HS-27A (cell line): ENCODE data around the gene IP6K2.
"Not testable (repeated sequence)": the region's sequence is repeated elsewhere in the genome, so short reads cannot be mapped to it uniquely, and the experiment has no call there.

Experiments
- DNase-seq: peaks from one replicate; pipeline ENCODE4 v3.0.0-alpha.2; 2012; ENCODE audit warnings: low read depth, missing footprints

The IP6K2 gene

DNA sequence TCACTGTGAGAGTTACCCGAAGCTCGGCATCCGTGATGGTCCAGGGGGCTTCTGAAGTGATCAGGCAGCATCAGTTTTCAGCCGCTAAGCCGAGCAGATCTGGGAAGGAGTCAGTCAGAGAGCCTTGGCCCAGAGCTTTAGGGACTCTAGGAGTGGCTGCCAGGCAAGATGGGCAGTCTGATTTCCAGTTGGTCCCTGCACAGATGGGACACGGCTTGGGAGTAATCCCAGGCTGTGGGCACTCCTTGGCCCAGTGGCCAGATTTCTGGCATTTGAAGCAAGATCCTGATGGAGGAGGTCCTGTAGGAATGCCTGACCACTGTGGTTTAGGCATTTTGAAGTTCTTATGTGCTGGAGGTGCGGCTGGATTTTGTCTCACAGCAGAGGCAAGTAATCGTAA lies 10.5 kb upstream of the IP6K2 start:
- no peak for DNase-seq

DNA sequence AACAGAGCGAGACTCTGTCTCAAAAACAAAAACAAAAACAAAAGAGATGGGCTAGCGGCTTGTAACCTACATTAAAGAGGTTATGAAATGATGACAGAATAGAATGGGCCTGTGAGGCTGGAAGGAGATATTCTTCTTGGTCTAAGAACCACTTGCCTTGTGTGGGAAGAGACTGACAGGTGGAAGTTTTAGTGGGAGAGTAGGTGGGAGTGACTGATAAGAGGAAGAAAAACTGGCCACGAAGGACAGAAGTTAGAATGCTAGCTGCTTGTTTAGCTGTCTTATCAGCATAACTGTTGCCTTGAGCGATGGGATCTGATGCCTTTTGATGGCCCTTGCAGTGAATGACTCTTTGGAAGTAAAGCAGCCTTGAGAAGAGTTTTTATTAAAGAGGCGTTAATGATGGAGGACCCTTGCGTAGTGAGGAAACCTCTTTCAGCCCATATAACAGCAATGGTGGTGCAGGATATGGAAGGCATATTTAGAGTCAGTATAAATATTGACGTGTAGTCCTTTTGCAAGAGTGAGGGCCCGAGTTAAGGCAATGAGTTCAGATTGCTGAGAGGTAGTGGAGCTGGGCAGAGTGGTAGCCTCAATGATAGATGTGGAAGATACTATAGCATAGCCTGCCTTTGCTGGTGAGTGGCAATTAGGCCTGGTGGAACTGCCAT lies 8.3 kb upstream of the IP6K2 start:
- not testable (repeated sequence) for DNase-seq

DNA sequence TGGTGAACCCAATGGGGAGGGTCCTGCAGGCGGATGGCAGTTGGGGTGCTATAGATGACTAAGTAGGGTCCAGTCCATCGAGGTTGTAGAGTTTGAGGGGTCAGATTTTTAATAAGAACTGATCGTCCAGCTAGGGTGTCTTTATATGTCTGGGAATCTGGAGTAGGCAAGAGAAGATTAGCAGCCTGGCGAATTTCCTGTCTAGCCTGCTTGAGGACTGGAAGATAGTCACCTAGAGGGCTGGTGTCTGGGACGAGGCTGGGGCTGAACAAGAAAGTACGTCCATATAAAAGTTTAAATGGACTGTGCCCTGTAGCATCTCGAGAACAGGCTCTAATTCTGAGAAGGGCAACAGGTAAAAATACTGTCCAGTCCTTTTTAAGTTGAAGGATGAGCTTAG lies 6.7 kb upstream of the IP6K2 start:
- no peak for DNase-seq

DNA sequence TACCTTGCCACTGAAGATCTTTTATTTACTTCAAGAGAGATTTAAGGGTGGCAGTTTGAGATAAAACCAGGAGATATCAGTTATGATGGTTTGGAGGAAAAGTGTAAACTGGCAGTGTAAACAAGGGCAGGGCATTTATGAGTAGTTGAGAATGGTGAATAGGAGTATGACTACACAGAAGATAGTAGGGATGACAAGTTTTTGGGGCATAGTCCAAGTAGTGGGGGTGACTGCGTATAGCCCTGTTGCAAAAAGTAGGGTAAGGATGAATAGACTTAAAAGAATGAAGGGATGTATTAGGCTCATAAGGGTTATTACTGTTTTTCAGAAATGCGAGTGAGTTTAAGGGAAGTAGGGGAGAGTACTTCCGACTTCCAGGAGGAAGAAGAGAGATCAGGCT lies 6.3 kb upstream of the IP6K2 start:
- not testable (repeated sequence) for DNase-seq

DNA sequence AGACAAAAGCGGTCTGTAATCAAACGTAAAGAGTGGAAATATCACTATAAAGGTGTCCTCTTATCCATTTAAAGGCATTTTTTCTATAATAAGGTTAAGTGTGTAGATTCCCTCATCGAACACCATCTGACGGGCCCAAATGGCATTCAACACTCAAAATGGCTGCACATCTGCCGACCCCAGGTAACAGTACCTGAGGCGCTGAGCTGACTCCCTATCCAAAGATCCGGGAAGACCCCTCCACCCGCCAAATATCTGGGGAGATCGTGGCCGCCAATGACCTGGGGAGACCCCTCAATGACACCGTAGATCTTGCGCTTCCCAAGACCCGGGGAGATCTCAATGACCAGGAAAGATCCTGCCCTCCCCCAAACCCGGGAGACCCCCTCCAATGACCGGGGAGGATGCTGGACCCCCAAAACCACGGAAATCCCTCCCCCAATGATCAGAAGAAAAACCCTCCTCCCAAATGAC lies 476 bp downstream of the IP6K2 start:
- no peak for DNase-seq

DNA sequence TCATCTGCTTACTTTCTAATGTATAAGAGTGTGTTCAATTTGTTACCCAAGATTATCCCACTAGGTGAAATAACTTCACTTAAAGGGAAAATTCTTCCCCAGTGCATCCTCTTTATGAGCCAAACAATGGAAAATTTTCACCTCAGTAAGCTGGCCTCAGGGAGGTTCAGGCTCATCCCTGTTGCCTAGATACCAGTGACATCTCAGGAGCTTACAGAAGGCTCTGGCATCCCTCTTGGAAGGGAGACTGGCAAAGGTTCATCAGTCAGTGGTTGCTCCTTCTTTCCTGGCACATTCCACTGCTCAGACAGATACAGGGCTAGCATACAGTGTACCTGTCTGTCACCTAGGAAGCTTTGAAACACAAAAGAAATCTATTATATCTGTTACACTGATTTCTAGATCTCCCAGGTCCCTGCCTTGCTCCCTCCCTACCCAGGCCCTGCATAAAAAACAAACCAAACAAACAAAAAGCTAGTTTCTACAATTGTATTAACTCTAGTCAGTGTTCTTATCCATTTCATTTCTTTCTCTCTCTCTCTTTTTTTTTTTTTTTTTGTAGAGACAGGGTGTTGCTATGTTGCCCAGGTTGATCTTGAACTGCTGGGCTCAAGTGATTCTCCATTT lies 1.7 kb downstream of the IP6K2 start:
- no peak for DNase-seq

DNA sequence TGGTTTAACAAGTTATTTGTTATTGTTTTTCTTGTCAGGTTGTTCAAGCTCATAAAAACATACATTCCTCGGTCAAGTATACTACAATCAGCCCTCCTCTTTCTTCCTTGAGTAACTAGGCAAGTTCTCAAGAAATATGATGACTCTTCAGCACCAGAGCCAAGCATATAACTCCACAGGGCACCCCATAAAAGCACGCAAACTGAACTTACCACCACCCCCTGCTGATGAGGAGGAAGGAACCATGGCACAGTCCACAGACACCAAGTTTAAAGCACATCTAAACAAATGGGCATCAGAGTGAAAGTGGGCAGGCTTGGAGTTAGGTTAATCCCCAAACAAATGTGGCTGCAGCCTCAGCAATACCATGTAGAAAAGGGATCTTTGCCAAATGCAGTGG lies 5.3 kb downstream of the IP6K2 start:
- DNase-seq: no peak

DNA sequence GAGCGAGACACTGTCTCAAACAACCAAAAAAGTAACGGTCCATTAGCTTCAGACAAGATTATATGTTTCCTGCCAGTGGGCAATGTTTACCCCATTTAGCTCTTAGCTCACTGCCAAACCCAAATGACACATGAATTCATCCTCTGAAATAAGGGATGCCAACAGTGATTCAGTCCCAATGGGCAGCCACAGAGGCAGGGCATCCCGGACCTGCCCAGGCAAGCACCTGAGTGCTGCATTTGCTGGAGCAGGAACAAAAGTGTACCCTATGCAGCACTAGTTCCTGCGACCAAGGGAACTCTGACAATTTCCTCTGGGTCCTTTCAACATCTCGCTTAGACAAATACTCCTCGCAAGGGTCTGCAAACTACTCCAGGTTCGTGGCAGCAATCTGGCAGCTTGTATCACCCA lies 8.0 kb downstream of the IP6K2 start:
- no peak for DNase-seq

DNA sequence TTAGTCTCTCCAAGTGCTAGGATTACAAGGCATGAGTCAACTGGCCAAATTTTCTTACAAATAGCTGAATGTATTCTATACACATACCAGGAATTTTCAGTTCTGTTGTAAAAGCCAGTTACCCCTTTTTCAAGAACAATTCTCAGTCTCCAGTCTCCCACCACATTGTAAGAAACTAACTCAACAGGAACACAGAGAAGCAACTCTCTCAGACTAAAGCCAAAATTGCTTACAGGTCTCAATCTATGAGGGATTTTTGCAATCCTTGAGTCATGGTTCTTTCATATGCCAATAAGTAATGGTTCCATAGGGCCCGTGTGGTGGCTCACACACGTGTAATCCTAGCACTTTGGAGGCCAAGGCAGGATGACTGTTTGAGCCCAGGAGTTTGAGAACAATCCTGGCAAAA lies 8.5 kb downstream of the IP6K2 start:
- no peak for DNase-seq

DNA sequence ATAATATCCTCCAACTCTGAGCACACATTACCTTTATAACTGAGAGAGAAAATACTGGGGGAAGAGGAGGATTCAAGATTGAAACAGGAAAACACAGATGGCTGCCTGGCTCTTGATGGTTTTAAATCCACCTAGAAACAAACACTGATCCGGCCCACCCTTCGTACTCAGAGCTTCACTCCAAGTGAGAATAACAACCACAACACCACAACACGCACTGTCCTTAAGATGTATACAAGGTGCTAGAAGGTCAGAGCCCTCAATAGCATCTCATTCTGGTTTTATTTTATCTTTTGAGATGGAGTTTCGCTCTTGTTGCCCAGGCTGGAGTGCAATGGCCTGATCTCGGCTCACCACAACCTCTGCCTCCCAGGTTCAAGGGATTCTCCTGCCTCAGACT lies 9.9 kb downstream of the IP6K2 start:
- no peak for DNase-seq

DNA sequence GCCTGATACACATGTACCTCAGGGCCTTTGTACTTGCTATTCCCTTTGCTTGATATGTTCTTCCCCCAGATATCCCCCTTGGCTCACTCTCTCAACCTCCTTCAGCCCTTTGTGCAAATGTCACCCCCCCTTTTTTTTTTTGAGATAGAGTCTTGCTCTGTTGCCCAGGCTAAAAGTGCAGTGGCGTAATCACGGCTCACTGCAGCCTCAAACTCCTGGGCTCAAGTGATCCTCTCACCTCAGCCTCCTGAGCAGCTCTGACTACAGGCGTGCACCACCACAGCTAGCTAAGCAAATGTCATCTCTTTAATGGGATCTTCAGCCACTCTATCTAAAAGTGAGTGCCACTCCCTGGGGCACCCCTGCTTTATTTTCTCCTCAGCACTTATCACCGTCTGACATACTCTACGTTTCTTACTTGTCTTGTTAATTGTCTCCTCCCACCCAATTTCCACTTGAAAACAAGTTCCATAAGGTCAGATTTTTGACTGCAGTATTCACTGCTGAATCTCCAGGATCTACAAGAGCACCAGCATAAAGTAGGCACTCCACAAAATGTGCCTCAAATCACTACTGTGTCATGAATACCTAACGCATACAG lies 14.6 kb downstream of the IP6K2 start:
- DNase-seq: no peak

DNA sequence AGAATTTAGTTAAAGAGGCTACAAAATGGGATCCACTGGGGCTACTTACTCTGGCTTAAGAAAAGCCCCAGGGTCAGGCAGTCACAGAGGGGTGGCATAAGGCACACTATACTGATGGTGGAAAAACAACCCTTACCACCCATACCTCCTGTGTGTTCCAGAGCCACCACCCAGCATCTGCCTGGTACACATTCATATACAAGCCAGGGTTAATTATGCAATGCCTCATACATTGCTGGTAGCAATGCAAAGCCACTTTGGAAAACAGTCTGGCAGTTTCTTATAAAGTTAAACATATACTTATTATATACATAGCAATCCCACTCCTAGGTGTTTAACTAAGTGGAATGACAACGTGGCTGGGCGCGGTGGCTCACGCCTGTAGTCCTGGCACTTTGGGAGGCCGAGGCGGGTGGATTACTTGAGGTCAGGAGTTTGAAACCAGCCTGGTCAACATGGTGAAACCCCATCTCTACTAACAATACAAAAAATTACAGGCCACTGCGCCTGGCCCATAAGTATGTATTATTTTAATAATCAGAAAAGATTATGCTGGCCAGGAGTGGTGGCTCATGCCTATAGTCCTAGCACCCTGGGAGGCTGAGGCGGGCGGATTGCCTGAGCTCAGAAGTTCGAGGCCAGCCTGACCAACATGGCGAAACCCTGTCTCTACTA lies 16.2 kb downstream of the IP6K2 start:
- DNase-seq: no peak

DNA sequence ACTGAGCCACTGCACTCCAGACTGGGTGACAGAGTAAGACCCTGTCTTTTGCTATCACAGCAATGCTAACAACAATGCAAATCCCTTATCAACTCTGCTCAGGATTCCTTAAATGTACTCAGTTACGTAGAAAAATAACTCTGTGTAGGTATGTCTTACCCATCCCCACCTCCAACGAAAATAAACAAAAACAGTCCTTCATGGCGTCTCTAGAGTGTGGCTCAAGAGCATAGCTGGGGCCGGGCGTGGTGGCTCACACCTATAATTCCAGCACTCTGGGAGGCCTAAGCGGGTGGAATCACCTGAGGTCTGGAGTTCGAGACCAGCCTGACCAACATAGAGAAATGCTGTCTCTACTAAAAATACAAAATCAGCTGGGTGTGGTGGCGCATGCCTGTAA lies 18.1 kb downstream of the IP6K2 start:
- DNase-seq: no peak

DNA sequence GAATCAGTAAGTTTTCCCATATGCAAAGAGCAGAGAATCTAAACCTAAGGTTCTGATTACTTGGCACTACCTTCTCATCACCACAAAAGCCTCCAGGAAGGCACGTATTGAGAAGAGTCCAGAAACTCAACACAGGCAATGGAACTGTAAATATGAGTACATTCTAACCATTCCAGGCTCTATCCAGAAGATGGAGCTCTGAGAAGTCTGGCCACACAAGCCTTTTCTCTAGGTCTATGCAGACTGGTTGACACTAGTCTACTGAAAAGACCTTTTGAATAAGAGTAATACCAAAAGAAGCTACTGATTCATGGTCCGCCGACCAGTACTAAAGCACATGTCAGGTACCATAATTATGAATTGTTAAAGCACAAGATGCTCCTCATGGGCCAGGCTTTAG lies 19.1 kb downstream of the IP6K2 start:
- DNase-seq: no peak

DNA sequence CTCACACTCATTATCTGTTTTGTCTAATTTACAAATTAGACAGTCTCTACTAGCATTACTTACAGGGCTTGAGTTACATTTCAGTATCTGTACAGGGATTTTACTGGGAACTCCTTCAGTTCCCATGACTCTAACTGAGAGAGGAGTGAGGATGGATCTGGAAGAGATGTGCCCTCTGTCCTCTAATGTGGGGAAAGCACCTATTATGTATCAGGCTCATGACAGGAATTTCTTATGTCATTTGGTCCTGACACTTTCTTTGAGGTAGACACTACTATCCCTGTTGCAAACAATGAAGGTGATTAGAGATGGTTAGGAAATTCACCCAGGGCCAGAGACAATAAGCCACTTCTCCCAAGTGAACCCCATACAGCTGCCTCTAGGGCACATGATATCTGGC lies 20.4 kb downstream of the IP6K2 start:
- DNase-seq: no peak

DNA sequence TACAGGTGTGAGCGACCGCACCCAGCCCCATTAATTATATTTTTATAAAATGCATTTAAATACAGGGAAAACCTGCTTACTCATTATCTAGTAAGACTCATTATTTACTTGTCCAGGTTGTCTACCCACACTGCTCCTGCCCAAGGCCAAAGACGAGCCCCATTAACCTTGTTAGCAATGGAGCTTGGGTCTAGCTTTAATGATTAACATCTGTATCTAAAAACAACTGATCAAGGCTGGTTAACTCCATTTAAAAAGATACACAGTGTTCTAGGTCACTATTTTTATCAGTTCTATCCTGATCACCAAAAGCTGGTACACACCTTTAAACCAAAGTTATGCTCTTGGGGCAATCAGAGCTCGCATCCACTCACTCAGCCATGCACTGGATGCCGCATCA lies 20.9 kb downstream of the IP6K2 start:
- no peak for DNase-seq

DNA sequence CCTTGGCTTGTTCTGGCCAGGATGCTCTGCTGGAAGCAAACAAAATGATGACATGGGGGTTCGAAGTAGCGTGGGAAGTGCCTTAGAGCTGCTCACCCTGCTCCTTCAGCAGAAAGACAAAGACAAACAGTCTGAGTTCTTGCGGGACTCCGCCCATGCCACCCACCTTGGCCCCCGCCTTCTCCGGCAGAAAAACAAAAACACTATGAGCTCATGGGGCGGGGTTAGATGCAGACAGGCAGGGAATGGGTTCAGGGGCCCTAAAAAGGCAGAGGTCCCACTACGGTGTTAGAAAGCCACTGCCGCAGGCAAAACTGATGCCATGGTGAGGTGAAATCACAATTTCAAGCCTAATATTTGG lies 21.6 kb downstream of the IP6K2 start:
- DNase-seq: no peak

DNA sequence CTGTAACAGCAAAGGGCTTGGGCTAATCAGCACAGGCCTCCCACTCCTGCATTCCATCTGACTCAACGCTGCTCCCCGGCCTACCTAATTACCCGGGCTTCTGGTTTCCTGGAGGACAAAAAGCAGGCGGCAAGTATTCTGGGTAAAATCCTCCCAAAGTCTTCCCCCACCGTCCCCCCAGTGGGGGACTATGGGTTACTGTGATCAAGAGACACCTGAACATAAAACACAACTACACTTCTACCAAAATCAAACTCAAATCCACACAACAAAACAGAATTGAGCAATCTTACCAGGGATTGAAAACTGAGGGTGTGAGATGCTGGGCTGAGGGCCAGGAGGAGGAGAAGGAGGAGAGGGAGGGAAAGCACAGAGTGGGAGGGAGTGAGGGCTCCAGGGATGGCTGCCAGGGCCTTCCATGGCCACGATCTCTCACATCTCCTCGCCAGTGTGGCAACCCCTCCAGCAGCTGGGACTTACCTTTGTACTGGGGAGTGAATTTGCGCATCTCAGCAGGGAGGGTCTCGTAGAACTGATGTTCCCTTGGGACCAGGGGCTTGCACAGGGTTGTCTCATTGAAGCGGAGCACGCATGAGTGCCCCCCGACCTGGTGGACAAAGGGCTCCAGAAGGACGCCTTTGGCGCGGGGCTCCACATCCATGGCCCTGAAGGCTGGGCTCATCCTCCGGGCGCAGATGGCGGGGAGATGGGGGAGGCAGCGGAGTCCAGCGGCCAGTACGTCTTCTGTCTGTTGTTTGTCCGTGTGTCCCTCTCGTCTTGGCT lies 22.2 kb downstream of the IP6K2 start:
- DNase-seq: peak; percentile 63

DNA sequence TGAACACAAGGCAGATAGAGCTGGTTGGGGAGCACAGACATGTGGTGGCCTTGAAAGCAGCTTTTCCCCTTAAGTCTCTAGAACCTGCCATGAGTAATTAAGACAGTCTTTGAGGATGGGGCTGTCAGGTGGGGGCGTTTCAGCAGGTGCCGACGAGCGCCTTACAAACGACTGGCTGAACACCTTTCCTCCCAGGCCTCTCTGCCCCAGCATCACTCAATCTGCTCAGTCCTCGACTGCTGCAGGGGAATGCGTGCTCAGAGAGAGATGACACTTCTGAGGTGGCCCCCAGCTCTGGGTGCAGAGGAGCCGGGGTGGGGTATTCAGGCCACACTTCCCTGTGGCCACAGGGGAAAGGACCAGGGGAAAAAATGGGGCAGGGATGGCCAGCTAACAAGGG lies 23.2 kb downstream of the IP6K2 start:
- no peak for DNase-seq

DNA sequence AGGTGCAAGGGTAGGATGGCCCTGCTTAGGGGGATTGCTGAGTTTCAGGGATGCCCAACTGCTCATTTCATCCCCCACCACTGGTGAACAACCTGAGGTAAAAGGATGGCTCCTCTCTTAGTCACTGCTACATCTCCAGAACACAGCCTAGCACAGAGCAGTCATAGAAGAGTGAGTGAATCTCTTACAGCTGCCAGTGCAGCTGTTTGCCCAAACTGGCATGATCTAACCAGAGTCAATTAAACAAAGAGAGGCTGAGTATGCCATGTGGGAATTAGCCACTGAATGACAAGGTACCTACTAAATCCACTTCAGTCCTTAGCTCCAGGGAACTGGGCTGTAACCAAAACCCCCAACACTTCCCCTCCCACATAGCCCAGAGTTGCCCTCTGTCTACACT lies 24.5 kb downstream of the IP6K2 start:
- no peak for DNase-seq

DNA sequence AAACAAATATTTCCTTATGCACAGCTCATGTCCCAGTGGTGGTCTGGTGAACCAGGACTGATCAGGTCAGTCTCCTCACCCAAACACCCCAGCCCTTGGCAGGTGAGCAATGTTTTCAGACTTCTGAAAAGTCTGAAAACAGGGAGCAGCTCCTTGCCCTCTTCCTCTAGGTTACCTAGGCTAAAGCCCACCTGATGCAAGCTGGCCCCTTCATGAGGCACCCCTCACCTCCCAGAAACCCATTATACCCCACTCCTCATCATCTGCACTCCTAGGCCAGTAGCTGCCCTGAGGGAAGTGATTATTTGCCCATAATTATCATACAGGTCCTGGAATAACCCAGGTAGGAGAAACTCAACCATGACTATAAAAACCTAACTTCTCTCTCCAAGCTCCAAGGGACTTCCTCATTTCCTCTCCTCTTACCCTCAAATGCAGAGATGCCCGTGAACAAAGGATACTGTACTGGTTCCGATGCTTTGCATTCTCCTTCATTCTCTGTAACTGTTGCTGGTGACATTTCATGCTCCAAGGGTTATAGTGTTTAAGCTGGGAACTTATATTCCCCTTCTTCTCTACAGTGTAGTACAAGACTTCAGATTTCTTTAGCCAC lies 26.1 kb downstream of the IP6K2 start:
- DNase-seq: no peak

DNA sequence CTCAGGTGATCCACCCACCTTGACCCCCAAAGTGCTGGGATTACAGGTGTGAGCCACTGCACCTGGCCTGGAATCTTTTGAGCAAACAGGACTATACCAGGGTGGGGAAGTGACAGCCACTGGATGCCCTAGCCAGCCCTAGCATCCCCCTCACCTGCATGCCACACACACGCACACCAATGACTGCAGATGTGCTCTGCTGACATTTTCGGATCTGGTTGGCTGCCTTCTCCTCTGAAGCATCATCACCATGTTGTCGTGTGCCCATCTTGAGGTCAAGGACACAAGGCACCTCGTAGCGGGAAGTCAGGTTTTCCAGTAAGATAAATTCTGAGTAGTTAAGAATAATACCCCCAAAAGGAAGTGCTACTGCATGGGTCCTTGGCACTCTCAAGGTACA lies 27.6 kb downstream of the IP6K2 start:
- no peak for DNase-seq
